Measurements from ENCODE around the gene ARHGEF4.

ARHGEF4 gene, protein sequence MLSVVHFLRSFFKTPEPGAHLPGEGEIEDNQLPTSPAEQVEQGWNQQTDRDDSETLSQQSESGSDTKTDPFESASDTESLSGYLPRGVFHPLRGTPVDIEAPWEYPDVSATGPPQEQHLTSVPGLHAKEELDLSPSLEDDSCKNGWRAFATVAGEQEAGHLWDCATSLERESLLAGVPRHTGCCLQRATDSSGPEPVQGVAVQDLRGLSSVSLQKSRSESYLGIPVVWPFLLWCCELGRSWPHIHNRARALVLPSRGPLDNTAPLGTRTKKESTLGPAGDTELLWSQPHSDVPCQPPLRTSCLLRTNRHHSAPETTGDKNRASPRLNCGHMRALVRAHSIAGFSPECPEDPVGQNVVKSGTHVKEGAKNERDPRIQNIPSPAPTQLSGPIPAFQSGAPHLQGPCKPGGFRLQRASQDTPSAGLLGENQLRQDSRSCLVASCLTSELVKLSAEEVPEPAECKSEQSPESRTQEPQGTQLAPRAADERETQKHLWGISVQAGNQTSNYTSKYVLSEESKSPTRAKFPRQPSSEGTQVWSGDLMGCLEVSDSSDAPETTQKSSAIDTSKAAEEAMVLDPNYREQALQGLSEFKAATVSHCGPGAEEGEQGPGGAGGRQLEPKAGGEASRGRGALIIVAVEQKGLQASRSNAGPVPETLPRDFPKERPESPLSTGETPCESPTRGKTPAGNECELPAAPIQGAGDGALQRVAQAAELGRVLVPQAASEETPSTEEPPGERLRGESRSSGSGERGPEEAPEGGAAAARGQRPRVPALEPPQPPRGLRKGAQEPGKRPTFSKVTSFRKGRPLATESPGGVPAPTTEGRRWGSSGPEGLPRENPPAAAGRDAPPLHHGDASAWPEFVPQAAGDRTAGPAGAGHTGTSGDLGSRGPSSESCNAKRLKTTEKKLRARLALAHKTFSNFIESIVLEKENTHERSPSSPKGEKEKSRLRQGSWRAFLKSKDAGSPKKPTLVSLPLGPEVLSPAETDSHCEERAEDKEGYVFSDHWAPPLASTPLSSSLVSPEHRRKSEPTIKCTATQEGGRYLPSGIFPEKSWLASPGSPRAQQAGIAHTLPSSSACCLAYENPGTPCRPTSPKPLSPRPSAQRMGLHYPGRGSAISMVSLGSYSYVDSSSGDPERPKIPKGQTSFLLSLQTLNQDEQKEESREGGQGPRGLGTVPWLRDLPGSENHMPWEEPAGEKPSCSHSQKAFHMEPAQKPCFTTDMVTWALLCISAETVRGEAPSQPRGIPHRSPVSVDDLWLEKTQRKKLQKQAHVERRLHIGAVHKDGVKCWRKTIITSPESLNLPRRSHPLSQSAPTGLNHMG (N-terminal part only)

GRCh38 chr2:130836501-130837174 is at the start of gene ARHGEF4:
ARHGEF4 (plus strand) TSS chr2:130836914; CDS start chr2:130836954, 40 bp downstream.
- peak in 1 of 2 donors; percentile 8 for DNase-seq

- DNase-seq = no peak
These were observed 48.9 kb upstream of the ARHGEF4 start for GRCh38 chr2:130787841-130788240.

DNA sequence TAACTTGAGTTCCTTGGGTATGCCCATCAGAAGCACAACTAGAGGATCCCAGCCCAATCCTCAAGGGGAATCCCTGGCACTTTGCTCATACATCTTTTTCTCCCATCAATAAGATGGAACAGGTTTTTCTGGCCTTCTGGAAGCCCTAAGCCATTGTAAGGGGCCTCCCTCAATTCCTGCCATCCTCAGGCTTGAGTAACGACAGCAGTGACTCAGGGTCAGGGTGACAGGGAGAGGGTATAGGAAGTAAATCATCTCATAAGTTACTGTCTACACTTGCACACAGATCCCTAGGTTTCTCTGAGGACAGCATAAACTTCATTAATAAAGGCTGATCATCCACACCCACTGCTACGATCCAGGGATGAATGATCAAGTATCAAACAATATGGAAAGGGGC is 46.4 kb upstream of the ARHGEF4 start:
- DNase-seq = no peak

- no peak for DNase-seq
These were observed 45.7 kb upstream of the ARHGEF4 start for GRCh38 chr2:130790804-130791616.

- DNase-seq = no peak
These were observed 45.1 kb upstream of the ARHGEF4 start for GRCh38 chr2:130791617-130791939.

DNA sequence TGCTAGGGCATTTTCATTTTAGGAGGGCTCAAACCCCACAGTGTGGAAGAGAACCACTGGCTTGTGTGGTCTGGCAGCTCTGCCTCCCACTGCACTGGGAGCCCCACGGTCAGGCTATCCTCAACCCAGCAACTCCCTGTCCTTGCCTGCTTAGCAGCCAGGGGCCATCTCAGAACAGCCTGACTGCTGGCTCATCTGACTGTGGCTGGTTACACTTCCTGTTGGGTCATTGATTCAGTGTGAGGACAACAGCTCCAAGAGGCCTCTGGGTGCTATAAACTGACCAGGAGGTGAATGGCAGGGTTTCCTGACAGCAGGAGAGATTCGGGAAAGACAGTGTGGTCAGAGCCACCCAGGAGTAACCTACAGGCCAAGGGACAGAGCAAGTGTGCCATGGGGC is 41.3 kb upstream of the ARHGEF4 start:
- no peak for DNase-seq

DNA sequence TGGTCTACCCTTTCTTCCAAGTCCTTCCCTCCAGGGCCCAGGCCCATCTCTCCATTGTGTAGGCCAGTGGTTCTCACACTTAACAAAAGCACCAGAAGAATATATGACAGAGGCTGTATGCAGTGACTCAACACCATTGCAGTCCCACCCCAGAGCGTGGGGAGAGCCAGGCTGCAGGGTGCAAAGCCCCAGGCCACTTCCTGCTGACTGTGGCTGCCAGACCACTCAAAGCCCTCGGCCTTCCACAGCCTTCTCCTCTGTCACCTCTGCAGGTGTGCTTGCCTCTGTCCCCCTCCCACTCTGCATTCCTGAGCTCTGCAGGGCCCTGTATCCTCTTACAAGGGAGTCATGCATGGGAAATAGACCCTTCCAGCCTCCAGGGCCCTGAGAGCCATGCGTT is 40.4 kb upstream of the ARHGEF4 start:
- peak; percentile 6 to 15 for DNase-seq

DNA sequence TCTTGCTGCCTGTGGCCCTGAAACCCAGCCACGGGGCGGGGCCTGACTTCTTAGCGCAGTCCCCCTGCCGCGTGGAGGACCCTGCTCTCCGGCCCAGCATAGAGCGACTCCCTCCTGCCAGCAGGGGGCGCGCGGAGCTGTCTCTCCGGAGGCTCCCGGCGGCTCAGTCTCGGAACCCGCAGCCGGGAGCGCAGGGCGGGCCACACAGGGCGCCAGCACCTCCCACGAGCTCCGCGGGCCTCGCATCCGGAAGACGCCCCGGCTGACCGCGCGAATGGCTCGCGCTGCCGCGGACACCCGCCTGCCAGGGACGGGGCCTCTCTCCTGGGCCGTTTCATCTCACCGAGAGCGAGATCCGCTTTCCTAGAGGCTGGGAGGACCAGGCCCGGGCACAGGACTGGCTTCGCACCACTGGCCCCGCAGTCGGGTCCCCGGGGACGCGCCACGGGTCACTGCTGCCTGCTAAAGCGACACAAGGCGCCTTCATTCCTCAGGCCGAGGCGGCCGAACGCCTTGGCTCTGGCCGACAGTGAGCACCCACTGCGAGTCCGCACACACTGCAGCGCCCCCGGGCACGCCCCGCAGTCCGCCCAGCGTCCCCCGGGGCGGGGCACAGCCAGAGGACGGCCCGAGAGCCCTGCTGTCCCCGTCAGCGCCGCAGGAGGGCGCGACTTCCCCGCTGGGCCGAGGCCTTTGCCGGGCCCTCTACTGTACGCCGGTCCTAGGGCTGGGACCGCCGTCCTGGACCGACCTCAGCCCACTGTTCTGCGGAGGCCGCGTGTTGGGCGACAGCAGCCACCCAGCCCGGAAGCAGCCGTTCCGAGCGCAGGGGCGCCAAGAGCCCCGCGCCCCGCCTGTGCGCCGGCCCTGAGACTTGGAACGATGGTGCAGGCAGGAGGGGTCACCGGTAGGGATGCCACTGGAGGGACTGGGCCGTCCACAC is 39.0 kb upstream of the ARHGEF4 start:
- peak; percentile 89 to 90 for DNase-seq

- DNase-seq = no peak
These were observed 38.1 kb upstream of the ARHGEF4 start for GRCh38 chr2:130798472-130799218.

GRCh38 chr2:130799295-130799694 is 37.4 kb upstream of the ARHGEF4 start:
- no peak for DNase-seq

- no peak for DNase-seq
These were observed 31.1 kb upstream of the ARHGEF4 start for GRCh38 chr2:130805613-130806012.

- no peak for DNase-seq
These were observed 30.3 kb upstream of the ARHGEF4 start for GRCh38 chr2:130806370-130806769.

DNA sequence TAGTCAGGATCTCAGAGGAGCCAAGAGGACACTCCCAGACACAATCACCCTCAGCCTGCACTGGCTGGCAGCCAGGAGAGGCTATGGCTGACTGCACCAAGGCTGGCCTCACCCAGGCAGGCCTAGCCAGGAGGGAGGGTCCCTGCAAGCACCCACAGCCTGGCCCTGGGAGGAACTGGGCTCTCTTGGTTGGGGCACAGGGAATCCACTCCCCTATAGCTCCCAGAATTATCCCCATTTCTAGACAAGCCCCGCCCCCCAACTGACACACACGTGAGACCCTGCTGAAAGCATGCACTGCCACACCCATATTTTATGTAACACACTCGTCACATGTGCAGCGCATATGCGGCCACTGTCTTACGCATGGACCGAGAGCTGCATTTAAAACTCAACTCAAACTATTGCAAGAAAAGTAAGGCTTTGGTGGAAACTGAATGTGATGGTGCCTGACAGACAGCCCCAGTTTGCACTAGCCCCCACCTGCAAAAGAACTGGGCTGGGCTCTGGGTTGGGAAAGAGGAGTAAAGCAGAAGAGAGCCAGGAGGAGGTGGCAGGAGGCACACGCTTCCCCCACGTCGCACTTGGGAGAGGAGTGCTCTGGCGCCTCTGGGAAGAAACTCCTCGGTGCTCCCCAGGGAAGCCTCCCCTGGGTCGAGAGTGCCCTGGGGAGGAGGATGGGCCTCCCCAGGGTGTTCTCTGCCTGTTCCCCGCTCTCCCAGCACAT is 28.9 kb upstream of the ARHGEF4 start:
- DNase-seq = no peak

- DNase-seq = no peak
These were observed 28.0 kb upstream of the ARHGEF4 start for GRCh38 chr2:130808482-130809268.

DNA sequence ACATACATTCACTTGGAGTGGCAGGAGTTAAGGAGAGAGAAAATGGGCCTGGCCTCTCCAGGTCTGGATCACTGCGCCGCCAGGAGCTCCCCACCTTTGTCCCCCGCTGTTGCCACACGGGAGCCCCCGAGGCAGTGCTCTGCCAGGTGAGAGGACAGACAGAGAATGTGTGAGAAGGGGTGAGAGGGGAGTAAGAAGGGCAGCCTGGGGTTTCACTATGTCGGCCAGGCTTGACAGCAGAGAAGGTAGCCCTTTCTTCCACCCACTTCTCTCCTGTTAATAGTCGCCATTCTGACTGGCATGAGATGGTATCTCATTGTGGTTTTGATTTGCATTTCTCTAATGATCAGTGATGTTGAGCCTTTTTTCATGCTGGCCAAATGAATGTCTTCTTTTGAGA is 26.2 kb upstream of the ARHGEF4 start:
- no peak for DNase-seq

- no peak for DNase-seq
These were observed 23.0 kb upstream of the ARHGEF4 start for GRCh38 chr2:130813722-130814121.

DNA sequence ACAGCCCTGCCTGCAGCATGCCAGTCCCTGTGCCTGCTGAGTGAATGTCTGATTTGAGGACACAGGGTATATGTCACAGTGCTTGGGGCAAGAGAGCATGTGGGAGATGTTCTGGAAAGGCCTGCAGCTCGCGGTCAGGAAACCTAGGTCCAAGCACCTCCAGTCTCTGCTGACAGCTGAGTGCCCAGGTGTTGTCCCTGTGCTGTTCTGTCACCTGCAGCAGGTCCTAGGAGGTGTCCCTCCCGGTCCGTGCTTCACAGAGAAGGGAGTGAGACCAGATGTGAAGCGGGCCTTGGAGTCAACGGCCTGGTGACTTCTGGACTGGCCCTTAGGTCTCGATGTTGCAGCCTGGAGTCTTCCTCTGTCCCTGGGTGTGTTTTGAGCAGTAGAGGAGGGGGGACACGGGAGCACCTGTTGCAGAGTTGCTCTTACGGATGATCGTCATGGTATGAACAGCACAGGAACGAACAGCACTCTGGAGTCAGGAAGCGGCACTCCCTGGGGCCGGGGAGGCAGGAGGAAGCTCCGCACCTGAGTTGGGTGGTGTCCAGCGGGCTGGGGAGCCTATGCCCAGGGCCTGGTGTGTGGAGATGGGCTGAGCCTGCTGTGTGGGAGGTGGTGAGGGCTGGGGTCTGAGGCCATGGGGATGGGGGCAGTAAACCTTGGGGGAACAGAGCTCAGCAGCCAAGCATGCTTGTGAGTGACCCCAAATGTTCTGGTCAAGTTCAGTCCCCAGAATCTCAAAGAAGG is 21.6 kb upstream of the ARHGEF4 start:
- DNase-seq = no peak

Measured in CD4-positive, alpha-beta T cell treated with Interleukin-1 beta for 1 hour (primary cell).